ENCODE measurements around the gene SPC25. TPM values are rescaled to one million over a fixed set of nuclear protein-coding genes. Genes with fewer than 3 reads are reported as not detected.

Gene SPC25
- polyA plus RNA-seq, 1 experiment, result 4.2 TPM

DNA sequence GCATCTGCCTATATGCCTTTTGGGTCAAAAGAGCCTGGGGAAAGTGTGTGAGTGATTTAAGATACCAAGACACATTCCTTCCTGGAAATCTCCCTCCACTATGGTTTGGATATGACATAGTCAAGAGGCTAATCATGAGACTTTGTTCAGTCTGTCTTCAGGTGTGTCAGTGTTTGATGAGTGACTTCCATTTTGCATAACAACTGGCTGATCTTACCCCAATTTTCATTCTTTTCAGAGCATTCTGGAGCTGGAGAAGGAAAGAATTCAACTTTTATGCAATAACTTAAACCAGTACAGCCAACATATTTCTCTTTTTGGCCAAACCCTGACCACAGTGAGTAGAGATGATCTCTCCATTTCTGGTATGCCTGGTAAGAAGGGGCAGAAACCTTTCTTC is 39.4 kb downstream of the SPC25 start:
- no peak overlapping the region for H3K27ac ChIP-seq (ENCODE audit: low read depth, low read length)
- DNase-seq (ENCODE audit: low read depth, low spot score), result no peak
- no peaks in the 10 kb centered on the region for H3K9me3 ChIP-seq (ENCODE audit: control insufficient read depth, insufficient read depth, low read length)
- no peaks in the 10 kb centered on the region for H3K27me3 ChIP-seq (ENCODE audit: control insufficient read depth, insufficient read depth, low read length)
- ChIA-PET POLR2A (no interaction called here), CTCF (no interaction called here)
- TF ChIP-seq, protein P1, sequence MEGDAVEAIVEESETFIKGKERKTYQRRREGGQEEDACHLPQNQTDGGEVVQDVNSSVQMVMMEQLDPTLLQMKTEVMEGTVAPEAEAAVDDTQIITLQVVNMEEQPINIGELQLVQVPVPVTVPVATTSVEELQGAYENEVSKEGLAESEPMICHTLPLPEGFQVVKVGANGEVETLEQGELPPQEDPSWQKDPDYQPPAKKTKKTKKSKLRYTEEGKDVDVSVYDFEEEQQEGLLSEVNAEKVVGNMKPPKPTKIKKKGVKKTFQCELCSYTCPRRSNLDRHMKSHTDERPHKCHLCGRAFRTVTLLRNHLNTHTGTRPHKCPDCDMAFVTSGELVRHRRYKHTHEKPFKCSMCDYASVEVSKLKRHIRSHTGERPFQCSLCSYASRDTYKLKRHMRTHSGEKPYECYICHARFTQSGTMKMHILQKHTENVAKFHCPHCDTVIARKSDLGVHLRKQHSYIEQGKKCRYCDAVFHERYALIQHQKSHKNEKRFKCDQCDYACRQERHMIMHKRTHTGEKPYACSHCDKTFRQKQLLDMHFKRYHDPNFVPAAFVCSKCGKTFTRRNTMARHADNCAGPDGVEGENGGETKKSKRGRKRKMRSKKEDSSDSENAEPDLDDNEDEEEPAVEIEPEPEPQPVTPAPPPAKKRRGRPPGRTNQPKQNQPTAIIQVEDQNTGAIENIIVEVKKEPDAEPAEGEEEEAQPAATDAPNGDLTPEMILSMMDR (IDR thresholded peaks at IDR 0.05; ENCODE audit: low read depth, low read length), result no peak
- H3K4me3 ChIP-seq (ENCODE audit: low read depth, low read length), result no peak overlapping the region

DNA sequence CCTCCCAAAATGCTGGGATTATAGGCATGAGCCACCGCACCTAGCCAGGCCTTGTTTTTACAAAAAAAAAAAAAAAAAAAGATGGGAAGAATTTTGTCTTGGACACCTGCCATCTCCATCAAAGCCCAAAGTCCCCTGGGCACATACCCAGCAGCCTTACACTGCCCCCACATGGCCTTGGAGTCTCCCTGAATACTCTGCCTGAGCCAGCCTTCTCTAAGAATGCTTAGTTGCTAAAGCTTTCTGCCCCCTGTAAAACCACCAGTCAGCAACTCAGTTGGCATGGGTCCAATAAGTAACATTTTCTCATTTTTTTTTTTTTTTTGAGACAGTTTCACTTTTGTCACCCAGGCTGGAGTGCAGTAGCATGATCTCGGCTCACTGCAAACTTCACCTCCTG is 40.6 kb downstream of the SPC25 start:
- TF ChIP-seq, protein P1 (IDR thresholded peaks at IDR 0.05; ENCODE audit: low read depth, low read length), result 0 out of 2 replicates have a peak, but pooled peaks have one; percentile 5
- H3K27ac ChIP-seq (ENCODE audit: low read depth, low read length), result no peak overlapping the region
- H3K27me3 ChIP-seq (ENCODE audit: control insufficient read depth, insufficient read depth, low read length), result no peaks in the 10 kb centered on the region
- DNase-seq (ENCODE audit: low read depth, low spot score), result no peak
- no peaks in the 10 kb centered on the region for H3K9me3 ChIP-seq (ENCODE audit: control insufficient read depth, insufficient read depth, low read length)
- ChIA-PET CTCF (interaction anchor here (0.6 to 0.7 kb wide), 2 partner anchors 76 to 83 kb away, joined by 3 to 9 read pairs; no protein-coding TSS in a partner anchor), POLR2A (no interaction called here)
- H3K4me3 ChIP-seq (ENCODE audit: low read depth, low read length), result no peak overlapping the region

DNA sequence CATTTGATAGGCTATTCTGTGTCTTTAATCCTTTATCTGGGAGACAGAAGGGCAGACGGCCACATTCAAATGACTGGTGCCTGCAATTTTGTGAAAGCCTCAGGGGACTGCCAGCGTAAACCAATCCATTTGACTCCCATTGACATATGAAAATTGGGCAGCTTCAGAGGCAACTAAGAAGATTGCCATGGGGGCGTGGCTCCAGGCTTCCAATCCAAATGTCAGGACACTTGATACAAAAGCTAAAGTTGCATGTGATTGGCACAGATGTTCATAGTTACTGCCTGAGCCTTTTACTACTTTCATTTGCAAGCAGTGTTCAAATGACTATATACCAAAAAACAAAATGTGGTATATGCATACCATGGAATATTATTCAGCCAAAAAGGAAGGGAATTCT is 42.0 kb downstream of the SPC25 start:
- TF ChIP-seq, protein P1 (IDR thresholded peaks at IDR 0.05; ENCODE audit: low read depth, low read length), result no peak
- ChIA-PET POLR2A (no interaction called here), CTCF (no interaction called here)
- H3K9me3 ChIP-seq (ENCODE audit: control insufficient read depth, insufficient read depth, low read length), result no peaks in the 10 kb centered on the region
- H3K27me3 ChIP-seq (ENCODE audit: control insufficient read depth, insufficient read depth, low read length), result no peaks in the 10 kb centered on the region
- H3K4me3 ChIP-seq (ENCODE audit: low read depth, low read length), result no peak overlapping the region
- H3K27ac ChIP-seq (ENCODE audit: low read depth, low read length), result no peak overlapping the region
- no peak for DNase-seq (ENCODE audit: low read depth, low spot score)

DNA sequence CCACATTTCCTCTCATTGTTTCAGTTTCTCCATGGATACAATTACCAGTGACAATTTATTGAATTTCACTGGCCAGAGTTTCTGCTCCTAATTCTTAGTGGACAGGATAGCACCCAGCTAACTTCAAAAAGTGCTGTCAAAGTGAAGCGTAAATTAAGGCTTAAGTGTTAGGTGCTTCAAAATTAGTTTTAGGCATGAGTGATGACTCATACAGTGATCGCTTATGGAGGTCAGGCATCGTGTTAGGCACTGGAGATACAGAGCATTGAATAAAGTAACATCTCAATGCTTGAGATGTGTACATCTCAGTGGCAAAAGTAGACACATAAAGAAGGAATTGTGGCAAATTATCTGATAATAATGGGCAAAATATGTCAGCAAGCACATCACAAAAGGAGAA is 47.0 kb downstream of the SPC25 start:
- ChIA-PET POLR2A (no interaction called here), CTCF (no interaction called here)
- no peak for DNase-seq (ENCODE audit: low read depth, low spot score)
- Histone ChIP-seq H3K9me3 (ENCODE audit: control insufficient read depth, insufficient read depth, low read length) (no peaks in the 10 kb centered on the region), H3K4me3 (ENCODE audit: low read depth, low read length) (no peak overlapping the region), H3K27me3 (ENCODE audit: control insufficient read depth, insufficient read depth, low read length) (no peaks in the 10 kb centered on the region), H3K27ac (ENCODE audit: low read depth, low read length) (no peak overlapping the region)
- TF ChIP-seq, protein P1 (IDR thresholded peaks at IDR 0.05; ENCODE audit: low read depth, low read length), result no peak

DNA sequence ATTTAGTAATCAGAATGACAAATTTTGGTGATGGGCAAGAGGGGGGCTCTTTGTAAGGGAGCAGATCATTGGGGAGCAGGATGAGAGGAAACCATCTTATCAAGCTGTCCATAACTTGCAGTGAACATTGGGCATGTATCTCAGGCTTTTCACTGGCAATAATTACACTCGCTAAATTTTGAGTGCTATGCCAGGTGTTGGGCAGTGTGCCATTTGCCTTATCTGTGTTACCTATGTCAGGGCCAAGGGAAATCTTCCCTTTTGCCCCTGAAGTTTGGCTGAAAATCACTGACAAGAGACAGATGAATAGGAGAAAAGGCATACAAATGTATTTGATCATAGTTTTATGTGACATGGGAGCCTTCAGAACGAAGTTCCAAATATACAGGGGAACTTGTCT is 48.8 kb downstream of the SPC25 start:
- H3K27me3 ChIP-seq (ENCODE audit: control insufficient read depth, insufficient read depth, low read length), result no peaks in the 10 kb centered on the region
- DNase-seq (ENCODE audit: low read depth, low spot score), result no peak
- no peak overlapping the region for H3K4me3 ChIP-seq (ENCODE audit: low read depth, low read length)
- H3K27ac ChIP-seq (ENCODE audit: low read depth, low read length), result no peak overlapping the region
- H3K9me3 ChIP-seq (ENCODE audit: control insufficient read depth, insufficient read depth, low read length), result no peaks in the 10 kb centered on the region
- ChIA-PET CTCF (no interaction called here), POLR2A (no interaction called here)
- TF ChIP-seq, protein P1 (IDR thresholded peaks at IDR 0.05; ENCODE audit: low read depth, low read length), result no peak
